K562 (cell line): ENCODE results near the gene KLK14. TPM values are rescaled to one million over a fixed set of nuclear protein-coding genes. Genes with fewer than 3 reads are reported as not detected.

Experiments
- ATAC-seq: fragments of 200-7000 bp; cut with Tn5 transposase; 3 replicates; pipeline ENCODE4 v1.9.1; 2020; ENCODE audit warnings: moderate library complexity
- BruUV-seq: library from RNA; stranded (reverse); fragments of 400-500 nt; replicated peaks from 2 replicates; lab custom pipeline; 2021; lab: Mats Ljungman, UMichigan
- CTCF ChIA-PET: fragments of 300-600 bp; formaldehyde crosslinking; extraction: SDS; loops from one replicate; lab custom pipeline; 2021; ENCODE audit warnings: low intra/inter-chr PET ratio; lab: Yijun Ruan, JAX
- POLR2A ChIA-PET: fragments of 300-600, 350-650 bp; sonication (Branson Sonifier 250); formaldehyde crosslinking; extraction: SDS; loops from one replicate; lab custom pipeline; 2021; ENCODE audit warnings: antibody characterized with exemption, inconsistent platforms; lab: Yijun Ruan, JAX
- DNase-seq, 4 experiments: peaks; one replicate each; pipeline versions ENCODE4 v3.0.0 to v3.0.0-alpha.2; 2011 to 2018; ENCODE audit warnings: low spot score in 3 of 4, mixed read lengths in 3 of 4; ENCODE audit errors: extremely low read depth in 1 of 4
- FAIRE-seq: peaks from 2 replicates; lab custom pipeline; 2011; peaks lifted over from hg19 to GRCh38; lab: Jason Lieb, UNC
- H2AFZ ChIP-seq: 2 replicates; pipeline ENCODE4 v1.6.0; 2011; ENCODE audit warnings: low read depth, low read length, control low read depth, inconsistent platforms
- H3K27ac ChIP-seq: fragments of 200-600 bp; 3 replicates; pipeline ENCODE4 v1.8.0; 2011; ENCODE audit warnings: low read depth, mild to moderate bottlenecking, control low read depth, inconsistent platforms, low read length, moderate library complexity, mixed read lengths; ENCODE audit errors: extremely low read depth
- H3K27me3 ChIP-seq, 2 experiments: fragments of 300-600 bp in 1 of 2; 2 replicates in 1 of 2; 3 replicates in 1 of 2; pipeline versions ENCODE4 v1.6.0 to v1.8.0; 2011; ENCODE audit warnings: inconsistent platforms in 2 of 2, low read length in 2 of 2, mild to moderate bottlenecking in 1 of 2, mixed read lengths in 1 of 2, moderate library complexity in 1 of 2; ENCODE audit not compliant: control insufficient read depth in 2 of 2, insufficient read depth in 2 of 2
- H3K36me3 ChIP-seq: fragments of 300-600 bp; 3 replicates; pipeline ENCODE4 v1.8.0; 2011; ENCODE audit warnings: mild to moderate bottlenecking, low read length, inconsistent platforms; ENCODE audit not compliant: control insufficient read depth, insufficient read depth
- H3K4me1 ChIP-seq, 2 experiments: fragments of 200-600 bp in 1 of 2; replicated peaks in 1 of 2; 2 replicates in 1 of 2; 3 replicates in 1 of 2; pipeline versions ENCODE4 v1.5.1 to v1.8.0; 2011; ENCODE audit warnings: inconsistent platforms in 2 of 2, low read length in 2 of 2, mild to moderate bottlenecking in 1 of 2, mixed read lengths in 1 of 2, moderate library complexity in 1 of 2; ENCODE audit not compliant: control insufficient read depth in 2 of 2, insufficient read depth in 2 of 2
- H3K4me2 ChIP-seq: 2 replicates; pipeline ENCODE4 v1.6.1; 2011; ENCODE audit warnings: low read length, control low read depth, inconsistent platforms, mixed read lengths; ENCODE audit not compliant: insufficient read depth
- H3K4me3 ChIP-seq: fragments of 200-600 bp; sonication (generic), shearing (Covaris generic); 2 replicates; pipeline ENCODE4 v1.5.1; 2016; ENCODE audit warnings: control low read depth, inconsistent platforms
- H3K79me2 ChIP-seq: fragments of 200-600 bp; 3 replicates; pipeline ENCODE4 v1.8.0; 2011; ENCODE audit warnings: low read length, inconsistent platforms; ENCODE audit not compliant: control insufficient read depth, insufficient read depth
- H3K9ac ChIP-seq, 2 experiments: 2 replicates each; pipeline versions ENCODE4 v1.6.0 to v1.6.1; 2011; ENCODE audit warnings: low read depth in 2 of 2, low read length in 2 of 2, control low read depth in 1 of 2, inconsistent platforms in 1 of 2, mild to moderate bottlenecking in 1 of 2, mixed read lengths in 1 of 2; ENCODE audit not compliant: insufficient read depth in 1 of 2
- H3K9me1 ChIP-seq: one replicate; pipeline ENCODE4 v1.6.0; 2011; ENCODE audit warnings: inconsistent platforms, mild to moderate bottlenecking, low read length, moderate library complexity; ENCODE audit not compliant: control insufficient read depth, insufficient read depth
- H3K9me3 ChIP-seq: replicated peaks from 2 replicates; pipeline ENCODE4 v1.5.1; 2011; ENCODE audit warnings: low read depth, low read length, inconsistent platforms; ENCODE audit not compliant: control insufficient read depth, insufficient read depth
- H4K20me1 ChIP-seq: replicated peaks from 2 replicates; pipeline ENCODE4 v1.6.1; 2011; ENCODE audit warnings: low read length, inconsistent platforms, mixed read lengths; ENCODE audit not compliant: control insufficient read depth, insufficient read depth
- CEBPB ChIP-seq: fragments of 450-650 bp; IDR thresholded peaks from 2 replicates; pipeline ENCODE4 v1.6.1; 2016; ENCODE audit warnings: missing genetic modification characterization, missing compliant biosample characterization
- CEBPG ChIP-seq, 3 experiments: fragments of 200-800 bp in 1 of 3; sonication (Bioruptor generic) in 1 of 3; sonication (generic) in 1 of 3; formaldehyde crosslinking in 1 of 3; IDR thresholded peaks in 2 of 3; conservative IDR thresholded peaks in 1 of 3; 2 replicates each; pipeline versions ENCODE4 v1.6.1 to v1.8.0; 2016 to 2022; ENCODE audit warnings: missing compliant biosample characterization in 2 of 3, missing genetic modification characterization in 2 of 3, mild to moderate bottlenecking in 1 of 3, missing genetic modification reagents in 1 of 3
- GABPA ChIP-seq: fragments of 200-800 bp; sonication (Bioruptor generic); conservative IDR thresholded peaks from 2 replicates; pipeline ENCODE4 v1.6.1; 2016; ENCODE audit warnings: low read depth, missing genetic modification characterization, missing compliant biosample characterization
- GTF2E2 ChIP-seq: fragments of 200-800 bp; sonication (Bioruptor generic); IDR thresholded peaks from 2 replicates; pipeline ENCODE4 v1.6.1; 2016; ENCODE audit warnings: missing genetic modification characterization, missing compliant biosample characterization
- NELFE ChIP-seq: IDR thresholded peaks from 2 replicates; pipeline ENCODE4 v1.6.1; 2011; ENCODE audit warnings: mild to moderate bottlenecking; ENCODE audit not compliant: insufficient read depth, insufficient read length
- RBM34 ChIP-seq: fragments of 200-400 bp; formaldehyde crosslinking; IDR thresholded peaks from 2 replicates; pipeline ENCODE4 v1.6.1; 2018; ENCODE audit warnings: low read length, borderline replicate concordance; ENCODE audit not compliant: insufficient read depth
- YY1 ChIP-seq, 3 experiments: IDR thresholded peaks; 2 replicates each; pipeline ENCODE4 v1.6.1; 2011; ENCODE audit warnings: low read length in 2 of 3, mild to moderate bottlenecking in 2 of 3, moderate library complexity in 2 of 3, borderline replicate concordance in 1 of 3, control low read depth in 1 of 3, low read depth in 1 of 3; ENCODE audit not compliant: insufficient read depth in 3 of 3, insufficient replicate concordance in 2 of 3, control insufficient read depth in 1 of 3, insufficient read length in 1 of 3; ENCODE audit errors: extremely low read depth in 1 of 3
- ZBTB40 ChIP-seq, 2 experiments: fragments of 450-650 bp in 1 of 2; sonication (generic) in 1 of 2; formaldehyde crosslinking in 1 of 2; IDR thresholded peaks; 2 replicates each; pipeline versions ENCODE4 v1.7.1 to v1.9.0; 2016 to 2022; ENCODE audit warnings: inconsistent platforms in 1 of 2, mild to moderate bottlenecking in 1 of 2, missing genetic modification reagents in 1 of 2
- ZNF589 ChIP-seq: fragments of 200-800 bp; sonication (Bioruptor generic); IDR thresholded peaks from 2 replicates; pipeline ENCODE4 v1.6.1; 2016; ENCODE audit warnings: low read depth, missing genetic modification characterization, missing compliant biosample characterization
- WGBS: fragments of 100-300 bp; shearing (Covaris generic); methylation state at CpG from one replicate; pipeline ENCODE4 v1.1.6; 2016; ENCODE audit warnings: low coverage, mixed read lengths; ENCODE audit not compliant: insufficient coverage; ENCODE audit errors: missing lambda C conversion rate; 5-methylcytosine and 5-hydroxymethylcytosine counted together
- in situ Hi-C: fragments of 300-500 bp; cut with MboI; formaldehyde crosslinking; loops from 4 replicates; pipeline ENCODE4 v1.15.0; 2018; ENCODE audit warnings: inconsistent platforms, mixed read lengths
- intact Hi-C: fragments of 100-400 bp; cut with micrococcal nuclease; formaldehyde crosslinking; loops from 2 replicates; pipeline ENCODE4 v1.14.2; 2022
- polyA plus RNA-seq, 8 experiments: library from polyadenylated mRNA; depleted of rRNA in 4 of 8; stranded (reverse) in 5 of 8; unstranded in 3 of 8; fragments of >200 nt; fragmentation: Nextera tagmentation in 2 of 8; fragmentation: Illumina TruSeq in 1 of 8; extraction: Ambion mirVana in 2 of 8; extraction: Trizol in 1 of 8; gene quantifications; 2 replicates each; pipeline versions ENCODE4 v1.2.1 to v1.2.3, GENCODE V29; 2011 to 2014; ENCODE audit warnings: inconsistent platforms in 1 of 8, missing spikeins in 1 of 8
- total RNA-seq, 7 experiments: library from RNA; depleted of rRNA in 6 of 7; stranded (reverse); fragments of >200 nt in 6 of 7; fragmentation: Illumina TruSeq in 2 of 7; extraction: Trizol in 2 of 7; gene quantifications; 2 replicates each; pipeline versions ENCODE4 v1.2.1 to v1.2.3, GENCODE V29; 2011 to 2021; ENCODE audit warnings: low replicate concordance in 1 of 7

KLK14 gene
- total and polyA plus RNA-seq, 9 of the 15 experiments (the other 6 are each of a cell fraction or from before 2014, with no cell fraction given): not detected

DNA sequence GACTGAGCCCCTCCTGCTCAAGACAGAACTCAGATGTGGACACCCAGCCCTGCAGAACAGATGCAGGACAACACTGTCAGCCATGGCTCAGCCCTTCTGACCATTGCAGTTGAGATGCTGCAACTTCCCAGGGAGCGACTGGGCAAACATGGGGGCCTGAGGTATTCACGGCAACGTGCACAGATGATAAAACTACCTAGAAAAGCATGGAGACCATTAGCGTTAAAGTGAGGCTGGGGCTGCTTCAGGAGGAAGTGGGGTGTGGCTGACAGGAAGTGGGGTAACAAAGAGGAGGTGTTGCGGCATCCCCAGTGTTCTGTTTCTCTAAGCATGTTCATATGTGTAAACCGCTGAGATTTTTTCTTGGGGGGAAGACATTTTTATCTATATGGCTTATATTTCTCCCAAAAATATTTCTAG lies 40.7 kb upstream of the KLK14 start:
- no peak overlapping the region for H3K4me2 ChIP-seq
- H3K4me3 ChIP-seq: no peak overlapping the region
- intact Hi-C loops (no loop called here), in situ Hi-C loops (no loop called here)
- peaks cover 3 to 34% of the 10 kb centered on the region in 2 experiments; a peak in 3 of 5 replicates for H3K27me3 ChIP-seq
- H3K79me2 ChIP-seq: no peaks in the 10 kb centered on the region
- H2AFZ ChIP-seq: no peak overlapping the region
- H3K4me1 ChIP-seq: peaks cover 30 to 33% of the 10 kb centered on the region in 2 experiments
- no peak overlapping the region for H3K9ac ChIP-seq
- FAIRE-seq (no peak), DNase-seq (no peak), ATAC-seq (no peak)
- TF ChIP-seq ZNF589 (CRISPR knock-in tag): 0 out of 2 replicates have a peak, but pooled peaks have one; percentile 46
- 0 out of 2 replicates have a peak, but pooled peaks have one; percentile 15 for TF ChIP-seq ZBTB40 (IDR thresholded peaks at IDR 0.05)
- TF ChIP-seq ZBTB40 (CRISPR knock-in tag; IDR thresholded peaks at IDR 0.05): no peak
- TF ChIP-seq CEBPG (CRISPR knock-in tag; IDR thresholded peaks at IDR 0.05): no peak
- TF ChIP-seq CEBPG (tag; conservative IDR thresholded peaks at IDR 0.05 in 1 of 2, IDR thresholded peaks at IDR 0.05 in 1 of 2): peak; percentile 82 to 84
- no peak for TF ChIP-seq YY1 (IDR thresholded peaks at IDR 0.05; ENCODE audit: borderline replicate concordance in 1 of 3, control insufficient read depth in 1 of 3, extremely low read depth in 1 of 3, insufficient read depth in 3 of 3, insufficient read length in 1 of 3, insufficient replicate concordance in 2 of 3, low read depth in 1 of 3, low read length in 2 of 3)
- TF ChIP-seq NELFE: no peak
- peak; percentile 71 for TF ChIP-seq GABPA
- 0 out of 2 replicates have a peak, but pooled peaks have one; percentile 23 for TF ChIP-seq GTF2E2 (tag)
- TF ChIP-seq CEBPB (tag): peak; percentile 67
- TF ChIP-seq RBM34: no peak
- H4K20me1 ChIP-seq: no peaks in the 10 kb centered on the region
- no peaks in the 10 kb centered on the region for H3K36me3 ChIP-seq
- BruUV-seq: no TSS peak
- H3K27ac ChIP-seq: no peak overlapping the region
- no peaks in the 10 kb centered on the region for H3K9me1 ChIP-seq
- ChIA-PET POLR2A (no interaction called here), CTCF (no interaction called here)
- no peaks in the 10 kb centered on the region for H3K9me3 ChIP-seq
- WGBS: 21% methylated on average over 6 of the region's 6 CpGs
